Fibroblast of lung (primary cell): Measurements from ENCODE around the gene XKR7.

Experiments
- CTCF ChIP-seq, 2 donors: IDR thresholded peaks in 1 of 2; conservative IDR thresholded peaks in 1 of 2; 1 replicate in 1 of 2; 2 replicates in 1 of 2; pipeline ENCODE4 v1.5.1; 2011 to 2012; ENCODE audit warnings: low read length in 2 of 2, control low read depth in 1 of 2, inconsistent platforms in 1 of 2, low read depth in 1 of 2, mild to moderate bottlenecking in 1 of 2
- EZH2 ChIP-seq: IDR thresholded peaks from 2 replicates; pipeline ENCODE4 v1.5.1; 2012; ENCODE audit warnings: low read length, control low read depth, mild to moderate bottlenecking; ENCODE audit errors: missing control alignments

- no peak for TF ChIP-seq CTCF (conservative IDR thresholded peaks at IDR 0.05 in 1 of 2, IDR thresholded peaks at IDR 0.05 in 1 of 2; ENCODE audit: low read depth in 1 of 2, low read length in 2 of 2)
- peak; percentile 87 for TF ChIP-seq EZH2
These were observed 83.8 kb downstream of the XKR7 start for GRCh38 chr20:32051720-32052089.
